Measurements from ENCODE around the gene UCHL5. TPM values are rescaled to one million over a fixed set of nuclear protein-coding genes. Genes with fewer than 3 reads are reported as not detected.

Gene UCHL5
- total RNA-seq, 1 experiment from 2014 or later = 49.3 TPM

- Histone ChIP-seq H3K27me3 (ENCODE audit: insufficient read depth, low read depth) (no peaks in the 10 kb centered on the region), H3K27ac (no peak overlapping the region), H3K36me3 (ENCODE audit: low read depth) (peaks cover 21% of the 10 kb centered on the region), H3K4me1 (replicated peaks; ENCODE audit: insufficient read depth) (no peaks in the 10 kb centered on the region), H4K20me1 (ENCODE audit: insufficient read depth) (no peaks in the 10 kb centered on the region; the same call in 1 of the 2 replicates), H3F3A (ENCODE audit: insufficient read depth, low read depth) (peaks cover 3% of the 10 kb centered on the region; the same call in 1 of the 2 replicates), H3K79me2 (ENCODE audit: low read depth) (peaks cover 22% of the 10 kb centered on the region), H3K4me2 (no peak overlapping the region), H3K9me2 (ENCODE audit: insufficient read depth) (no peaks in the 10 kb centered on the region), H2AFZ (no peak overlapping the region), H3K4me3 (no peak overlapping the region), H3K9me3 (ENCODE audit: insufficient read depth, low read depth) (no peaks in the 10 kb centered on the region)
- BruUV-seq (replicated peaks) = no TSS peak
- CTCF ChIA-PET = no interaction called here
- POLR2A ChIA-PET (ENCODE audit: unreplicated experiment) = interaction anchor here (0.5 kb wide), 1 partner anchor 22 kb away, joined by 3 read pairs; no protein-coding TSS in a partner anchor
- TF ChIP-seq CTCF (conservative IDR thresholded peaks at IDR 0.05) (no peak), EZH2 (IDR thresholded peaks at IDR 0.05; ENCODE audit: low read depth) (no peak)
- DNase-seq = no peak
- intact Hi-C loops (cut with micrococcal nuclease; ENCODE audit: unreplicated experiment) = loop anchor here (10.0 kb wide), 1 partner anchor 445 kb away; no protein-coding TSS in a partner anchor
These were observed 28.9 kb downstream of the UCHL5 start for GRCh38 chr1:193030280-193030679.

- intact Hi-C loops (cut with micrococcal nuclease; ENCODE audit: unreplicated experiment) = no loop called here
- no peaks in the 10 kb centered on the region; the same call in 1 of the 2 replicates for H4K20me1 ChIP-seq (ENCODE audit: insufficient read depth)
- H3K9me2 ChIP-seq (ENCODE audit: insufficient read depth) = no peaks in the 10 kb centered on the region
- H3K4me1 ChIP-seq (replicated peaks; ENCODE audit: insufficient read depth) = no peaks in the 10 kb centered on the region
- 0 out of 2 replicates have a peak, but pooled peaks cover 3% of the 10 kb centered on the region for H3K79me2 ChIP-seq (ENCODE audit: low read depth)
- ChIA-PET CTCF (no interaction called here), POLR2A (ENCODE audit: unreplicated experiment) (no interaction called here)
- H3K36me3 ChIP-seq (ENCODE audit: low read depth) = peaks cover 24% of the 10 kb centered on the region
- H2AFZ ChIP-seq = no peak overlapping the region
- BruUV-seq (replicated peaks) = no TSS peak
- no peaks in the 10 kb centered on the region for H3K9me3 ChIP-seq (ENCODE audit: insufficient read depth, low read depth)
- H3F3A ChIP-seq (ENCODE audit: insufficient read depth, low read depth) = peaks cover 3% of the 10 kb centered on the region; the same call in 1 of the 2 replicates
- TF ChIP-seq CTCF (conservative IDR thresholded peaks at IDR 0.05) (no peak), EZH2 (IDR thresholded peaks at IDR 0.05; ENCODE audit: low read depth) (no peak)
- no peaks in the 10 kb centered on the region for H3K27me3 ChIP-seq (ENCODE audit: insufficient read depth, low read depth)
- H3K4me3 ChIP-seq = no peak overlapping the region
- no peak overlapping the region for H3K4me2 ChIP-seq
- H3K27ac ChIP-seq = no peak overlapping the region
- DNase-seq = no peak
These were observed 33.9 kb downstream of the UCHL5 start for GRCh38 chr1:193025218-193025617.

GRCh38 chr1:193019442-193020026, 39.6 kb downstream of the UCHL5 start:
- BruUV-seq (replicated peaks) = no TSS peak
- H3K27ac ChIP-seq = no peak overlapping the region
- CTCF ChIA-PET = interaction anchor here (0.6 kb wide), 1 partner anchor 289 kb away, joined by 5 read pairs; no protein-coding TSS in a partner anchor
- intact Hi-C loops (cut with micrococcal nuclease; ENCODE audit: unreplicated experiment) = loop anchor here (2.0 to 10.0 kb wide), 3 partner anchors 211 to 542 kb away; partner anchors contain the start of gene RGS2
- no peak for TF ChIP-seq EZH2 (IDR thresholded peaks at IDR 0.05; ENCODE audit: low read depth)
- peak; percentile 71 for TF ChIP-seq CTCF (conservative IDR thresholded peaks at IDR 0.05)
- no peaks in the 10 kb centered on the region for H3K79me2 ChIP-seq (ENCODE audit: low read depth)
- H2AFZ ChIP-seq = no peak overlapping the region
- no peaks in the 10 kb centered on the region for H3K27me3 ChIP-seq (ENCODE audit: insufficient read depth, low read depth)
- no peak overlapping the region for H3K4me2 ChIP-seq
- no peak overlapping the region for H3K4me3 ChIP-seq
- H4K20me1 ChIP-seq (ENCODE audit: insufficient read depth) = no peaks in the 10 kb centered on the region
- peak in 1 of 2 experiments; percentile 47 for DNase-seq
- no peaks in the 10 kb centered on the region for H3K4me1 ChIP-seq (replicated peaks; ENCODE audit: insufficient read depth)
- H3F3A ChIP-seq (ENCODE audit: insufficient read depth, low read depth) = peaks cover 3% of the 10 kb centered on the region; the same call in 1 of the 2 replicates
- POLR2A ChIA-PET (ENCODE audit: unreplicated experiment) = interaction anchor here (0.7 kb wide), 1 partner anchor 38 kb away, joined by 4 read pairs; no protein-coding TSS in a partner anchor
- H3K36me3 ChIP-seq (ENCODE audit: low read depth) = 0 out of 2 replicates have a peak, but pooled peaks cover 10% of the 10 kb centered on the region
- no peaks in the 10 kb centered on the region for H3K9me3 ChIP-seq (ENCODE audit: insufficient read depth, low read depth)
- no peaks in the 10 kb centered on the region for H3K9me2 ChIP-seq (ENCODE audit: insufficient read depth)
